Measurements from ENCODE around the gene RGPD6.
"Not testable (repeated sequence)": the region's sequence is repeated elsewhere in the genome, so short reads cannot be mapped to it uniquely, and the experiment has no call there.

RGPD6 gene

DNA sequence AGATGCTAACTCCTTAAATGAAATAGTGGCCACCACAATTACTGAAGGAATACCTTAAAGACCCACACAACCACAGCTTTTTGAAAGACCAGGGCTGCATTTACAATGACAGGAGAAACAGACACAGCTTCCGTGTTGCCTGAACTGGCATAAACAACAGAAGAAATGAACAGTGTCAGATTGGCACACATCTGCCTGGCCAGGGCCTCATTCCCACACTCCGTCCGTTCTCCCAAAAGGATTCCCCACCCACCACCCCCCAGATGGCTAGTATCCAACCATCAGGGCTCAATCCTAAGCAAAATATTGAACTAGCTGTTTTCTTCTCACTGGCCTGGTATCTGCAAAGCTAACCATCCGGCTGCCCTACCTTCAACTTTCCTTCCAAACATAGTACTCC lies 96.9 kb downstream of the RGPD6 start:
- DNase-seq = not testable (repeated sequence)

GRCh38 chr2:110477370-110477769 lies 99.7 kb downstream of the RGPD6 start:
- not testable (repeated sequence) for DNase-seq

DNA sequence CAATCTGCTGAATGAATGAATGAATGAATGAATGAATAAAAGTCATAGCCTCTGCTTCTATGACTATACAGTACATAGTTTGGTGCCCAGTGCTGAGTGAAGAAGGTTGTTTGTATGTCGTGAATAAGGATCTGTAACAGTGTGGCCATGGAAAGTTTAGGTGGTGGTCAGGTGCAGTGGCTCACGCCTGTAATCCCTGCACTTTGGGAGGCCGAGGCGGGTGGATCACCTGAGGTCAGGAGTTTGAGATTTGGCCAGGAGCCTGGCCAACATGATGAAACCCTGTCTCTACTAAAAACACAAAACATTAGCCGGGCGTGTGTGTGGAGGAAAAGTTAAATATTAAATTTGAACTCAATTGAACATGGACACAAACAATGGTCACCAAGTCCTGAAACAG lies 100.1 kb downstream of the RGPD6 start:
- not testable (repeated sequence) for DNase-seq

GRCh38 chr2:110475627-110476359 lies 101.2 kb downstream of the RGPD6 start:
- not testable (repeated sequence) for DNase-seq

- DNase-seq = not testable (repeated sequence)
These were observed 102.1 kb downstream of the RGPD6 start for GRCh38 chr2:110474898-110475297.

- DNase-seq = not testable (repeated sequence)
These were observed 104.0 kb downstream of the RGPD6 start for GRCh38 chr2:110473059-110473358.

- not testable (repeated sequence) for DNase-seq
These were observed 104.6 kb downstream of the RGPD6 start, which contains the start of gene LIMS4 for GRCh38 chr2:110472171-110473058. TSS of gene LIMS4 (minus strand) at chr2:110472816. CDS start at chr2:110472778, 38 bp downstream.

DNA sequence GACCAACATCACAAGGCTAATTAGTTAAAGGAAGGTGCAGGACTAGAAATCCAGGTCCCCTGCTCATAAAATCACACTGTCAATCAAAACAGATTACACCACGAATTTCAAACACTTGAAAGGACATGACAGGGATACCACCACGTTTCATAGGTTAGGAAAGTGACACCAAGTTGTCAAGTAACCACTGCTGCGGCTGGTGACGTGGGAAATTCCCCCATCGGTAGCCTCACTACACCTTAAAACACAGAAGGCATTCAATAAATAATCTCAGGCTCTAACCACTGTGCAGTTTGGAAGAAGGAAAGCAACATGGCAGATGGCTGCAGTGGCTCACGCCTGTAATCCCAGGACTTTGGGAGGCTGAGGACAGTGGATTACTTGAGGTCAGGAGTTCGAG lies 108.1 kb downstream of the RGPD6 start:
- not testable (repeated sequence) for DNase-seq

GRCh38 chr2:110465312-110465711 lies 111.7 kb downstream of the RGPD6 start:
- not testable (repeated sequence) for DNase-seq

Measured in NCI-H524 treated with DMSO at 0.1 percent for 48 hours (cell line).